Measurements from ENCODE around the gene MAPK1. TPM values are rescaled to one million over a fixed set of nuclear protein-coding genes. Genes with fewer than 3 reads are reported as not detected.
"Not testable (repeated sequence)": the region's sequence is repeated elsewhere in the genome, so short reads cannot be mapped to it uniquely, and the experiment has no call there.

MAPK1 gene
- total RNA-seq, 1 donor from 2014 or later = 119 TPM

DNA sequence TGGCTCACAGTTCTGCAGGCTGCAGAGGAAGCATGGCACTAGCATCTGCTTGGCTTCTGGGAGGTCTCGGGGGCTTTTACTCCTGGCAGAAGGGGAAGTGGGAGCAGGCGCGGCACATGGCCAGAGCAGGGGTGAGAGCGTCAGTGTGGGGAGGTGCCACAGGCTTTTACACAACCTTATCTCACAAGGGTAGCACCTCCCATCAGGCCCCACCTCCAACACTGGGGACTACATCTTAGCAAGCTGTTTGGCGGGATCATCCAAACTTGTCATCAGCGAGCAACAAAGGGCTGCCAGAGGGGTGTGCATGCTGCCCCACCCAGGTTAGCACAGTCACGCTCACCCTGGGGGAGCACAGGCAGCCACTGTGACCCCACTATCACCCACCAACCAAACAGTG is 112.9 kb downstream of the MAPK1 start:
- H3K4me1 Mint-ChIP-seq (ENCODE audit: unreplicated experiment) = peaks cover 9% of the 10 kb centered on the region
- TF ChIP-seq, protein P1, sequence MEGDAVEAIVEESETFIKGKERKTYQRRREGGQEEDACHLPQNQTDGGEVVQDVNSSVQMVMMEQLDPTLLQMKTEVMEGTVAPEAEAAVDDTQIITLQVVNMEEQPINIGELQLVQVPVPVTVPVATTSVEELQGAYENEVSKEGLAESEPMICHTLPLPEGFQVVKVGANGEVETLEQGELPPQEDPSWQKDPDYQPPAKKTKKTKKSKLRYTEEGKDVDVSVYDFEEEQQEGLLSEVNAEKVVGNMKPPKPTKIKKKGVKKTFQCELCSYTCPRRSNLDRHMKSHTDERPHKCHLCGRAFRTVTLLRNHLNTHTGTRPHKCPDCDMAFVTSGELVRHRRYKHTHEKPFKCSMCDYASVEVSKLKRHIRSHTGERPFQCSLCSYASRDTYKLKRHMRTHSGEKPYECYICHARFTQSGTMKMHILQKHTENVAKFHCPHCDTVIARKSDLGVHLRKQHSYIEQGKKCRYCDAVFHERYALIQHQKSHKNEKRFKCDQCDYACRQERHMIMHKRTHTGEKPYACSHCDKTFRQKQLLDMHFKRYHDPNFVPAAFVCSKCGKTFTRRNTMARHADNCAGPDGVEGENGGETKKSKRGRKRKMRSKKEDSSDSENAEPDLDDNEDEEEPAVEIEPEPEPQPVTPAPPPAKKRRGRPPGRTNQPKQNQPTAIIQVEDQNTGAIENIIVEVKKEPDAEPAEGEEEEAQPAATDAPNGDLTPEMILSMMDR (IDR thresholded peaks at IDR 0.05; ENCODE audit: unreplicated experiment) = no peak
- no peak overlapping the region for H3K27ac Mint-ChIP-seq (ENCODE audit: unreplicated experiment)
- peaks cover 21% of the 10 kb centered on the region for H3K27me3 Mint-ChIP-seq (ENCODE audit: unreplicated experiment)
- DNase-seq (ENCODE audit: low spot score) = no peak
- no peaks in the 10 kb centered on the region for H3K9me3 Mint-ChIP-seq (ENCODE audit: unreplicated experiment)
- H3K4me3 Mint-ChIP-seq (ENCODE audit: unreplicated experiment) = no peak overlapping the region
- peaks cover 11% of the 10 kb centered on the region for H3K36me3 Mint-ChIP-seq (ENCODE audit: low read depth, unreplicated experiment)

- Mint-ChIP-seq H3K9me3 (ENCODE audit: unreplicated experiment) (no peaks in the 10 kb centered on the region), H3K4me1 (ENCODE audit: unreplicated experiment) (peaks cover 6% of the 10 kb centered on the region), H3K27ac (ENCODE audit: unreplicated experiment) (no peak overlapping the region), H3K27me3 (ENCODE audit: unreplicated experiment) (peaks cover 15% of the 10 kb centered on the region), H3K4me3 (ENCODE audit: unreplicated experiment) (no peak overlapping the region), H3K36me3 (ENCODE audit: low read depth, unreplicated experiment) (peaks cover 7% of the 10 kb centered on the region)
- TF ChIP-seq, protein P1 (IDR thresholded peaks at IDR 0.05; ENCODE audit: unreplicated experiment) = no peak
- no peak for DNase-seq (ENCODE audit: low spot score)
Measured at GRCh38 chr22:21753374-21754111, 113.9 kb downstream of the MAPK1 start.

- peaks cover 14% of the 10 kb centered on the region for H3K27me3 Mint-ChIP-seq (ENCODE audit: unreplicated experiment)
- no peak overlapping the region for H3K4me3 Mint-ChIP-seq (ENCODE audit: unreplicated experiment)
- H3K27ac Mint-ChIP-seq (ENCODE audit: unreplicated experiment) = no peak overlapping the region
- TF ChIP-seq, protein P1 (IDR thresholded peaks at IDR 0.05; ENCODE audit: unreplicated experiment) = no peak
- H3K36me3 Mint-ChIP-seq (ENCODE audit: low read depth, unreplicated experiment) = peaks cover 4% of the 10 kb centered on the region
- DNase-seq (ENCODE audit: low spot score) = no peak
- no peaks in the 10 kb centered on the region for H3K9me3 Mint-ChIP-seq (ENCODE audit: unreplicated experiment)
- peaks cover 5% of the 10 kb centered on the region for H3K4me1 Mint-ChIP-seq (ENCODE audit: unreplicated experiment)
Measured at GRCh38 chr22:21752276-21752675, 115.2 kb downstream of the MAPK1 start.

DNA sequence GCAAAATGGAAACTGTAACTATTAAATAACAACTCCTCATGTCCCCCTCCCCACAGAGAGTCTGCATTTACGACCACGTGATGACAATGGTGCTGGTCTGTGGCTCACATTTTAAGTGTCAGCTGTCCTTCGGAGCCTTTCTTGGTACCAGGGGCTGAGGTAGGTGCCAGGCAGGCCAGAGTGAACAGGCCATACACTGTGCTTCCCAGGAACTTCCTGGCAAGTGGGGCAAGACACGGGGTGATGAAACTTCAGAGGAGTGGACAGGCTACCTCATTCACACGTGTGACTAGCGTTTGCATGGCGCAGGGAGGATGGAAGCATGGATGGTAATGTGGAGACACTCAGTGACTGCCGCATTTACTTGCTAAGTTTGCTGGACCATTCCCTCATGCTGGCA is 121.5 kb downstream of the MAPK1 start:
- no peaks in the 10 kb centered on the region for H3K9me3 Mint-ChIP-seq (ENCODE audit: unreplicated experiment)

DNA sequence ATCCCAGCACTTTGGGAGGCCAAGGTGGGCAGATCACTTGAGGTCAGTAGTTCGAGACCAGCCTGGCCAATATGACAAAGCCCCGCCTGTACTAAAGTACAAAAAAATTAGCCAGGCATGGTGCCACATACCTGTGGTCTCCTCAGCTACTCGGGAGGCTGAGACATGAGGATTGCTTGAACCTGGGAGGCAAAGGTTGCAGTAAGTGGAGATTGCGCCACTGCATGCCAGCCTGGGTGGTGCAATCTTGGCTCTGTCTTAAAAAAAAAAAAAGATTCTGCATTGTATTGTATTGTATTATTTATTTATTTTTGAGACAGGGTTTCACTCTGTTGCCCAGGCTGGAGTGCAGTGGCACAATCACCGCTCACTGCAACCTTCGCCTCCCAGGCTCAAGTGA is 122.5 kb downstream of the MAPK1 start:
- H3K9me3 Mint-ChIP-seq (ENCODE audit: unreplicated experiment); H3K4me3 Mint-ChIP-seq (ENCODE audit: unreplicated experiment); H3K27me3 Mint-ChIP-seq (ENCODE audit: unreplicated experiment); H3K36me3 Mint-ChIP-seq (ENCODE audit: low read depth, unreplicated experiment); H3K4me1 Mint-ChIP-seq (ENCODE audit: unreplicated experiment); DNase-seq (ENCODE audit: low spot score); H3K27ac Mint-ChIP-seq (ENCODE audit: unreplicated experiment): not testable (repeated sequence)

More for the DNA sequence above, 121.5 kb downstream of the MAPK1 start:
- H3K4me3 Mint-ChIP-seq (ENCODE audit: unreplicated experiment) = no peak overlapping the region
- DNase-seq (ENCODE audit: low spot score) = no peak
- no peak overlapping the region for H3K27ac Mint-ChIP-seq (ENCODE audit: unreplicated experiment)
- no peaks in the 10 kb centered on the region for H3K36me3 Mint-ChIP-seq (ENCODE audit: low read depth, unreplicated experiment)
- H3K4me1 Mint-ChIP-seq (ENCODE audit: unreplicated experiment) = peaks cover 5% of the 10 kb centered on the region
- TF ChIP-seq, protein P1 (IDR thresholded peaks at IDR 0.05; ENCODE audit: unreplicated experiment) = no peak
- peaks cover 3% of the 10 kb centered on the region for H3K27me3 Mint-ChIP-seq (ENCODE audit: unreplicated experiment)
